ENCODE measurements around the gene VASH2. TPM values are rescaled to one million over a fixed set of nuclear protein-coding genes. Genes with fewer than 3 reads are reported as not detected.
A peak's percentile ranks its signal among the peaks of the same experiment; 100 is the strongest.

Gene VASH2
- total RNA-seq, 1 donor from 2014 or later: 4.2 TPM

GRCh38 chr1:212968368-212968863, 18.1 kb downstream of the VASH2 start:
- Histone ChIP-seq H3K4me1 (no peaks in the 10 kb centered on the region), H3K4me3 (no peak overlapping the region), H3K27ac (no peak overlapping the region), H3K27me3 (no peaks in the 10 kb centered on the region), H3K36me3 (no peaks in the 10 kb centered on the region), H3K9me3 (no peaks in the 10 kb centered on the region)
- intact Hi-C loops (cut with DNase I): no loop called here
- no peak for DNase-seq (ENCODE audit: extremely low spot score in 2 of 2)
- TF ChIP-seq POLR2A (IDR thresholded peaks at IDR 0.05) (no peak), POLR2AphosphoS5 (IDR thresholded peaks at IDR 0.05; ENCODE audit: insufficient read depth in 1 of 2, low read depth in 1 of 2) (no peak), CTCF (IDR thresholded peaks at IDR 0.05) (no peak)

GRCh38 chr1:212970085-212970484, 19.7 kb downstream of the VASH2 start:
- intact Hi-C loops (cut with DNase I): no loop called here
- Histone ChIP-seq H3K4me1 (no peaks in the 10 kb centered on the region), H3K27me3 (no peaks in the 10 kb centered on the region), H3K4me3 (no peak overlapping the region), H3K36me3 (no peaks in the 10 kb centered on the region), H3K9me3 (no peaks in the 10 kb centered on the region), H3K27ac (no peak overlapping the region)
- TF ChIP-seq CTCF (IDR thresholded peaks at IDR 0.05): no peak
- TF ChIP-seq POLR2A (IDR thresholded peaks at IDR 0.05): no peak
- no peak for TF ChIP-seq POLR2AphosphoS5 (IDR thresholded peaks at IDR 0.05; ENCODE audit: insufficient read depth in 1 of 2, low read depth in 1 of 2)
- DNase-seq (ENCODE audit: extremely low spot score in 2 of 2): no peak

GRCh38 chr1:212971312-212971711, 21.0 kb downstream of the VASH2 start:
- Histone ChIP-seq H3K27ac (no peak overlapping the region), H3K36me3 (no peaks in the 10 kb centered on the region), H3K9me3 (no peaks in the 10 kb centered on the region), H3K4me3 (no peak overlapping the region), H3K27me3 (no peaks in the 10 kb centered on the region), H3K4me1 (no peaks in the 10 kb centered on the region)
- DNase-seq (ENCODE audit: extremely low spot score in 2 of 2): peak in 1 of 2 donors; percentile 37
- TF ChIP-seq POLR2AphosphoS5 (IDR thresholded peaks at IDR 0.05; ENCODE audit: insufficient read depth in 1 of 2, low read depth in 1 of 2) (no peak), CTCF (IDR thresholded peaks at IDR 0.05) (no peak), POLR2A (IDR thresholded peaks at IDR 0.05) (no peak)
- intact Hi-C loops (cut with DNase I): no loop called here

GRCh38 chr1:212973426-212973825, 23.1 kb downstream of the VASH2 start:
- Histone ChIP-seq H3K4me1 (no peaks in the 10 kb centered on the region), H3K36me3 (no peaks in the 10 kb centered on the region), H3K27me3 (no peaks in the 10 kb centered on the region), H3K4me3 (no peak overlapping the region), H3K9me3 (no peaks in the 10 kb centered on the region), H3K27ac (no peak overlapping the region)
- peak in 1 of 2 donors; percentile 62 for DNase-seq (ENCODE audit: extremely low spot score in 2 of 2)
- intact Hi-C loops (cut with DNase I): no loop called here
- no peak for TF ChIP-seq POLR2A (IDR thresholded peaks at IDR 0.05)
- TF ChIP-seq CTCF (IDR thresholded peaks at IDR 0.05): no peak
- TF ChIP-seq POLR2AphosphoS5 (IDR thresholded peaks at IDR 0.05; ENCODE audit: insufficient read depth in 1 of 2, low read depth in 1 of 2): no peak

GRCh38 chr1:212973899-212974298, 23.6 kb downstream of the VASH2 start:
- no peak for TF ChIP-seq CTCF (IDR thresholded peaks at IDR 0.05)
- no peak for TF ChIP-seq POLR2A (IDR thresholded peaks at IDR 0.05)
- TF ChIP-seq POLR2AphosphoS5 (IDR thresholded peaks at IDR 0.05; ENCODE audit: insufficient read depth in 1 of 2, low read depth in 1 of 2): no peak
- no peaks in the 10 kb centered on the region for H3K4me1 ChIP-seq
- peak in 1 of 2 donors; percentile 76 for DNase-seq (ENCODE audit: extremely low spot score in 2 of 2)

More at GRCh38 chr1:212973899-212974298, 23.6 kb downstream of the VASH2 start:
- H3K4me3 ChIP-seq: no peak overlapping the region
- H3K9me3 ChIP-seq: no peaks in the 10 kb centered on the region
- no peaks in the 10 kb centered on the region for H3K27me3 ChIP-seq
- no peaks in the 10 kb centered on the region for H3K36me3 ChIP-seq
- no peak overlapping the region for H3K27ac ChIP-seq
- intact Hi-C loops (cut with DNase I): no loop called here

All from vagina (tissue), 2 donors.